ENCODE data around the gene VAPB. TPM values are rescaled to one million over a fixed set of nuclear protein-coding genes. Genes with fewer than 3 reads are reported as not detected.

VAPB gene
- total RNA-seq, 1 donor from 2014 or later: 47.6 TPM

DNA sequence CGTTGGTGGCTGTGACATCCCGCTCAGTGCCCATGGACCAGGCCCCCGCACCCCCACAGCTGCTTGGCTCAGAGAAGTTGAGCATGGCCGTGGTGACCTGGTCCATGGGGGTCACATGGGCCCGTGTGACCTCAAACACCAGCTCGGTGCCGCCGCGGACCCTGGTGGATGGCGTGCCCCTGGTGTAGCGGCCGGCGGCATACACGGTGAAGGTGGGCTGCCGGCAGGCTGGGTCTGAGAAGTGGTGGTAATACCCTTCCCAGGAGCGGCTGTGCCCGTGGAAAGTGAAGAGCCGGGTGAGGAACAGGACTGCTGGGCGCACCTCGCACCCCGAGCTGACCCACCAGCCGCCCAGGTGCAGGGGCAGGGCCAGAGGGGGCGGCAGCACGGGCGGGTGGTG is 72.1 kb downstream of the VAPB start:
- Mint-ChIP-seq H3K4me1 (ENCODE audit: unreplicated experiment) (peaks cover 9% of the 10 kb centered on the region), H3K9me3 (ENCODE audit: unreplicated experiment) (no peaks in the 10 kb centered on the region), H3K27me3 (ENCODE audit: unreplicated experiment) (no peaks in the 10 kb centered on the region), H3K27ac (ENCODE audit: unreplicated experiment) (no peak overlapping the region), H3K36me3 (ENCODE audit: unreplicated experiment) (peaks cover 3% of the 10 kb centered on the region), H3K4me3 (ENCODE audit: unreplicated experiment) (no peak overlapping the region)
- no peak for DNase-seq (ENCODE audit: extremely low spot score, unreplicated experiment)
- TF ChIP-seq, protein P1, sequence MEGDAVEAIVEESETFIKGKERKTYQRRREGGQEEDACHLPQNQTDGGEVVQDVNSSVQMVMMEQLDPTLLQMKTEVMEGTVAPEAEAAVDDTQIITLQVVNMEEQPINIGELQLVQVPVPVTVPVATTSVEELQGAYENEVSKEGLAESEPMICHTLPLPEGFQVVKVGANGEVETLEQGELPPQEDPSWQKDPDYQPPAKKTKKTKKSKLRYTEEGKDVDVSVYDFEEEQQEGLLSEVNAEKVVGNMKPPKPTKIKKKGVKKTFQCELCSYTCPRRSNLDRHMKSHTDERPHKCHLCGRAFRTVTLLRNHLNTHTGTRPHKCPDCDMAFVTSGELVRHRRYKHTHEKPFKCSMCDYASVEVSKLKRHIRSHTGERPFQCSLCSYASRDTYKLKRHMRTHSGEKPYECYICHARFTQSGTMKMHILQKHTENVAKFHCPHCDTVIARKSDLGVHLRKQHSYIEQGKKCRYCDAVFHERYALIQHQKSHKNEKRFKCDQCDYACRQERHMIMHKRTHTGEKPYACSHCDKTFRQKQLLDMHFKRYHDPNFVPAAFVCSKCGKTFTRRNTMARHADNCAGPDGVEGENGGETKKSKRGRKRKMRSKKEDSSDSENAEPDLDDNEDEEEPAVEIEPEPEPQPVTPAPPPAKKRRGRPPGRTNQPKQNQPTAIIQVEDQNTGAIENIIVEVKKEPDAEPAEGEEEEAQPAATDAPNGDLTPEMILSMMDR (IDR thresholded peaks at IDR 0.05): no peak

DNA sequence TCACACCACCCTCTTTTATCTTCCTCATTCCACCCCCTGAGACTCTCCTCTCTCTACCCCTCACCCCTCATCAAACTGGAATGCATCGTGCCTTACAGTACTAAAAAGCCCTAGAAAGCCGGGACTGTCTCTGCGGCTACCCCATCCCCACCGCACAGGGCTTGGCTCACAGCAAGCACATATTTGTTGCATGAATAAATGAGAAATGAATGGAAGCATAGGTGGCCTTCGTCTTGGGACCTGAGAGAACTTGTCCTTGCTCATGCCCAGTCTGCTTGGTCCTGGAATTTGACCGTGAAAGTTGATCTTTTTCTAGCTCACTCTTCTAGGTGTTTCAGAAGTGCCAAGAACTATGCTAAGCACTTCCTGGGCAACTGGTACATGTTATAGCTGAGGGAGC is 72.9 kb downstream of the VAPB start:
- H3K36me3 Mint-ChIP-seq (ENCODE audit: unreplicated experiment): no peaks in the 10 kb centered on the region
- no peaks in the 10 kb centered on the region for H3K9me3 Mint-ChIP-seq (ENCODE audit: unreplicated experiment)
- no peak overlapping the region for H3K27ac Mint-ChIP-seq (ENCODE audit: unreplicated experiment)
- TF ChIP-seq, protein P1 (IDR thresholded peaks at IDR 0.05): no peak
- peaks cover 9% of the 10 kb centered on the region for H3K4me1 Mint-ChIP-seq (ENCODE audit: unreplicated experiment)
- no peak overlapping the region for H3K4me3 Mint-ChIP-seq (ENCODE audit: unreplicated experiment)
- no peaks in the 10 kb centered on the region for H3K27me3 Mint-ChIP-seq (ENCODE audit: unreplicated experiment)
- DNase-seq (ENCODE audit: extremely low spot score, unreplicated experiment): no peak

DNA sequence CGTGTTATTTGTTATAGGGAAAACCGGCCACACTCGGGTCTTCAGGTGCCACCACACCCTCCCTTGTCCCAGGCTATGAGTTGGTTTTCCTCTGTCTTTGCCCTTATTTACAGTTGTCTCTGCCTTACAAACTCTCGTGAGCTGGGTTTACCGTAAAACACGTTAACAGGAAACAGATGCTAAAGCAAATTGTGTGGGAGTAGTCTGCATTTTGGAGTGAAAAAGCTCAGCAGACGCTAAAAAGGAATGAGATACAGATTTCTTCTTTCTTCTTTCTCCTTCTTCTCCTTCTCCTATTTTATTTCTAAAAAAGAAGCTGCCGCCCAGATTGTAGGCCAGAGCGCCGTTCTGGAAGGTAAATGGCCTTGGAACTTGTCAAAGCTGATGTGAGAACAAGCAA is 74.2 kb downstream of the VAPB start:
- DNase-seq (ENCODE audit: extremely low spot score, unreplicated experiment): no peak
- no peak overlapping the region for H3K4me3 Mint-ChIP-seq (ENCODE audit: unreplicated experiment)
- H3K9me3 Mint-ChIP-seq (ENCODE audit: unreplicated experiment): no peaks in the 10 kb centered on the region
- TF ChIP-seq, protein P1 (IDR thresholded peaks at IDR 0.05): no peak
- peaks cover 7% of the 10 kb centered on the region for H3K4me1 Mint-ChIP-seq (ENCODE audit: unreplicated experiment)
- H3K36me3 Mint-ChIP-seq (ENCODE audit: unreplicated experiment): no peaks in the 10 kb centered on the region
- H3K27ac Mint-ChIP-seq (ENCODE audit: unreplicated experiment): no peak overlapping the region
- H3K27me3 Mint-ChIP-seq (ENCODE audit: unreplicated experiment): no peaks in the 10 kb centered on the region

DNA sequence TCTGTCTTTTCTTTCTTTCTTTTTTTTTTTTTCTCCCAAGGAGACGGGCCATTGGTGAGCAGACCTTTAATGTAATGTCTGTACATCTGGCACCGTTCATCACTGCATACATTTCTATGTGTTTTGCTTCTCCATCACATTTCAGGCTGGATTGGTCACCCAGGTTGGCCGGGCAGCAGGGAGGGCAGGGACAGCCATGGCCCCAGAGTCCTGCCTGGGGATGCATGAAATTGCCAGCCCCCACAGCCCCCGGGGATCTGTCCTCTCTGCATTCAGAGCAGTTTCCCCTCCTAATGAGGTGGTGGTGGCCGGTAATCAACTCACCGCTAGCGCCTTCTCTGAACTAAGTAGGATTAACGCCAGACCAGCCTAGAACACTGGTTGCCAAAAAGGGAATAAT is 75.8 kb downstream of the VAPB start:
- Mint-ChIP-seq H3K36me3 (ENCODE audit: unreplicated experiment) (no peaks in the 10 kb centered on the region), H3K9me3 (ENCODE audit: unreplicated experiment) (no peaks in the 10 kb centered on the region), H3K4me3 (ENCODE audit: unreplicated experiment) (no peak overlapping the region), H3K4me1 (ENCODE audit: unreplicated experiment) (peaks cover 7% of the 10 kb centered on the region), H3K27me3 (ENCODE audit: unreplicated experiment) (no peaks in the 10 kb centered on the region), H3K27ac (ENCODE audit: unreplicated experiment) (no peak overlapping the region)
- no peak for DNase-seq (ENCODE audit: extremely low spot score, unreplicated experiment)
- TF ChIP-seq, protein P1 (IDR thresholded peaks at IDR 0.05): no peak

DNA sequence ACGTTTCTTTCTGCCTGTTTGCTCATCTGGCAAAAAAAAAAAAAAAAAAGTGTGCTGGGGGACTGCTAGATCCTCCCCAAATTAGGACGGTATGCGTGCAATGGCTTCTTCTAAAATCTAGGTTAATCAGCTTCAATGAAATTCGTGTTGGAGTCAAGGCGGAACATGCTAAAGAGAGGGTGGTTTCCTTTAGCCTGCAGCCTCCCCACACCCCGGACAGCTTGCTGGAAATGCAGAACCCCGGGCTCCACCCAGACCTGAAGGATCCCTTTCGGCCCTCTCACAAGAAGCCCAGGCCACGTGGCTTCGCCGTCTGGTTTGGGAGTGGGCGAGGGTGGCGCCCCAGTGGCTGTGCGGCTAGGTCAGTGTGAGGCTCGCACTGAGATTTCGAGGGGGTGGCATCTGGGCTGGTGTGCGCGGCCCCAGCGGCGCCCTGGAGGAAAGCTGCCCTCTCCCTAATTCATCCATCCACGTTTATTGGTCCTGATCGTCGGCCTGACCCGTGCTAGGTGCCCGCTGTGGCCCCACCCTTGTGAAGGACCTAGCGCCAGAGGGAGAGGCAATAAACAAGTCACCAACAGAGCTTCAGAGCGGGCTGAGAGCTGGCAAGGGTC is 77.2 kb downstream of the VAPB start:
- no peaks in the 10 kb centered on the region for H3K9me3 Mint-ChIP-seq (ENCODE audit: unreplicated experiment)
- H3K36me3 Mint-ChIP-seq (ENCODE audit: unreplicated experiment): no peaks in the 10 kb centered on the region
- no peak for DNase-seq (ENCODE audit: extremely low spot score, unreplicated experiment)
- peaks cover 9% of the 10 kb centered on the region for H3K4me1 Mint-ChIP-seq (ENCODE audit: unreplicated experiment)
- H3K27ac Mint-ChIP-seq (ENCODE audit: unreplicated experiment): no peak overlapping the region
- TF ChIP-seq, protein P1 (IDR thresholded peaks at IDR 0.05): no peak
- H3K27me3 Mint-ChIP-seq (ENCODE audit: unreplicated experiment): no peaks in the 10 kb centered on the region
- H3K4me3 Mint-ChIP-seq (ENCODE audit: unreplicated experiment): no peak overlapping the region

Data from osteocyte (in vitro differentiated cells).